Measurements from ENCODE around the gene RAB4B. TPM values are rescaled to one million over a fixed set of nuclear protein-coding genes. Genes with fewer than 3 reads are reported as not detected.

RAB4B gene
- total and polyA plus RNA-seq, 2 donors (not counting 1 experiment from before 2014, with no cell fraction given): 108 to 141 TPM

DNA sequence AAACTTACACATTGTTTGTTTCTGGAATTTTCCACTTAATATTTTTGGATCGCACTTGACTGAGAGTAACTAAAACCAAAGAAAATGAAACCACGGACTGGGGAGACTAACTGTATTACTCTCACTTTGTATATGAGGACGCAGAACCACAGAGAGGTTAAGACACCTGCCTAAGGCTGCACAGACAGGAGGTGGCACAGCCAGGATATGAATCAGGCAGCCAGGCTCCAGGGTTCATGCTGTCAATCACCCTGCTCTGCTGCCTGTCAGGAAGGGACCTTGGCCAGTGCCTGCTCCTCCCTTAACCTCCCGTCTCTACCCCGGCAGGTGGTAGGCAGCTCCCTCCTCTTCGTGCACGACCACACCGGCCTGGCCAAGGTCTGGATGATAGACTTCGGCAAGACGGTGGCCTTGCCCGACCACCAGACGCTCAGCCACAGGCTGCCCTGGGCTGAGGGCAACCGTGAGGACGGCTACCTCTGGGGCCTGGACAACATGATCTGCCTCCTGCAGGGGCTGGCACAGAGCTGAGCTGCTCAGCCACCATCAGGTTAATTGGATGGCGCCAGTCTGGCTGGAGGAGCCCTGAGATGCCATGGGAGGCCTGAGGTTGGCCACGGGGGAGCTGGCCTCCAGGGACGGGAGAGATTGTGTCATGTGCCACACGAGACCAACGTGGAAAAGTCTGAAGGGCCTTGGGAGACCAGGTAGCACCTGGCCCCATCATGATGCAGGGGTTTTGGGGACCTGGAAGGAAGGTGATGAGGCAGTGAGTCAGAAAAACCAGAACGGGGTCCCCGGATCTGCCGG is 38.8 kb upstream of the RAB4B start:
- no peaks in the 10 kb centered on the region for H3K9me3 ChIP-seq (ENCODE audit: control extremely low read depth in 1 of 3, control insufficient read depth in 2 of 3, insufficient read depth in 1 of 3, low read length in 2 of 3)
- no peak overlapping the region for H3K4me2 ChIP-seq (replicated peaks; ENCODE audit: low read depth, low read length, poor library complexity, severe bottlenecking)
- DNase-seq (no peak), ATAC-seq (ENCODE audit: low read depth) (no peak)
- no peak overlapping the region for H2AFZ ChIP-seq (ENCODE audit: insufficient read depth, low read depth, low read length, poor library complexity, severe bottlenecking)
- peaks cover 0 to 39% of the 10 kb centered on the region in 2 experiments for H3K36me3 ChIP-seq (replicated peaks in 1 of 2; ENCODE audit: control extremely low read depth in 1 of 2, control insufficient read depth in 1 of 2, extremely low read depth in 1 of 2, insufficient read depth in 2 of 2, low read length in 1 of 2)
- H3K4me1 ChIP-seq (ENCODE audit: control insufficient read depth in 2 of 2, insufficient read depth in 2 of 2, low read length in 2 of 2): no peaks in the 10 kb centered on the region
- H3K4me3 Mint-ChIP-seq: no peak overlapping the region
- H3K9ac ChIP-seq (ENCODE audit: low read length): no peak overlapping the region
- intact Hi-C loops (cut with micrococcal nuclease): no loop called here
- TF ChIP-seq EZH2 (IDR thresholded peaks at IDR 0.05; ENCODE audit: borderline replicate concordance, insufficient read depth, low read depth, low read length, poor library complexity, severe bottlenecking): no peak
- TF ChIP-seq, protein P1, sequence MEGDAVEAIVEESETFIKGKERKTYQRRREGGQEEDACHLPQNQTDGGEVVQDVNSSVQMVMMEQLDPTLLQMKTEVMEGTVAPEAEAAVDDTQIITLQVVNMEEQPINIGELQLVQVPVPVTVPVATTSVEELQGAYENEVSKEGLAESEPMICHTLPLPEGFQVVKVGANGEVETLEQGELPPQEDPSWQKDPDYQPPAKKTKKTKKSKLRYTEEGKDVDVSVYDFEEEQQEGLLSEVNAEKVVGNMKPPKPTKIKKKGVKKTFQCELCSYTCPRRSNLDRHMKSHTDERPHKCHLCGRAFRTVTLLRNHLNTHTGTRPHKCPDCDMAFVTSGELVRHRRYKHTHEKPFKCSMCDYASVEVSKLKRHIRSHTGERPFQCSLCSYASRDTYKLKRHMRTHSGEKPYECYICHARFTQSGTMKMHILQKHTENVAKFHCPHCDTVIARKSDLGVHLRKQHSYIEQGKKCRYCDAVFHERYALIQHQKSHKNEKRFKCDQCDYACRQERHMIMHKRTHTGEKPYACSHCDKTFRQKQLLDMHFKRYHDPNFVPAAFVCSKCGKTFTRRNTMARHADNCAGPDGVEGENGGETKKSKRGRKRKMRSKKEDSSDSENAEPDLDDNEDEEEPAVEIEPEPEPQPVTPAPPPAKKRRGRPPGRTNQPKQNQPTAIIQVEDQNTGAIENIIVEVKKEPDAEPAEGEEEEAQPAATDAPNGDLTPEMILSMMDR (IDR thresholded peaks at IDR 0.05): no peak
- POLR2A ChIA-PET: no interaction called here
- H3K27me3 ChIP-seq (replicated peaks in 1 of 4; ENCODE audit: control extremely low read depth in 1 of 4, control insufficient read depth in 3 of 4, insufficient read depth in 4 of 4, low read length in 3 of 4): no peaks in the 10 kb centered on the region
- no peaks in the 10 kb centered on the region for H4K20me1 ChIP-seq (ENCODE audit: control insufficient read depth, insufficient read depth, low read length, poor library complexity, severe bottlenecking)
- H3K4me3 ChIP-seq (ENCODE audit: control extremely low read depth in 1 of 5, extremely low read depth in 1 of 5, insufficient read depth in 1 of 5, low read depth in 2 of 5, low read length in 4 of 5): no peak overlapping the region
- no peaks in the 10 kb centered on the region for H3K79me2 ChIP-seq (ENCODE audit: control insufficient read depth, insufficient read depth, low read length)
- H3K27ac Mint-ChIP-seq: no peak overlapping the region
- CTCF ChIA-PET: no interaction called here
- no peak overlapping the region for H3K27ac ChIP-seq (ENCODE audit: low read length in 2 of 2)
- 94% methylated on average over 22 of the region's 22 CpGs for WGBS (ENCODE audit: insufficient coverage)
- H3K4me1 Mint-ChIP-seq: no peaks in the 10 kb centered on the region
- no peaks in the 10 kb centered on the region for H3K9me3 Mint-ChIP-seq (ENCODE audit: insufficient read depth)
- no peaks in the 10 kb centered on the region for H3K27me3 Mint-ChIP-seq

DNA sequence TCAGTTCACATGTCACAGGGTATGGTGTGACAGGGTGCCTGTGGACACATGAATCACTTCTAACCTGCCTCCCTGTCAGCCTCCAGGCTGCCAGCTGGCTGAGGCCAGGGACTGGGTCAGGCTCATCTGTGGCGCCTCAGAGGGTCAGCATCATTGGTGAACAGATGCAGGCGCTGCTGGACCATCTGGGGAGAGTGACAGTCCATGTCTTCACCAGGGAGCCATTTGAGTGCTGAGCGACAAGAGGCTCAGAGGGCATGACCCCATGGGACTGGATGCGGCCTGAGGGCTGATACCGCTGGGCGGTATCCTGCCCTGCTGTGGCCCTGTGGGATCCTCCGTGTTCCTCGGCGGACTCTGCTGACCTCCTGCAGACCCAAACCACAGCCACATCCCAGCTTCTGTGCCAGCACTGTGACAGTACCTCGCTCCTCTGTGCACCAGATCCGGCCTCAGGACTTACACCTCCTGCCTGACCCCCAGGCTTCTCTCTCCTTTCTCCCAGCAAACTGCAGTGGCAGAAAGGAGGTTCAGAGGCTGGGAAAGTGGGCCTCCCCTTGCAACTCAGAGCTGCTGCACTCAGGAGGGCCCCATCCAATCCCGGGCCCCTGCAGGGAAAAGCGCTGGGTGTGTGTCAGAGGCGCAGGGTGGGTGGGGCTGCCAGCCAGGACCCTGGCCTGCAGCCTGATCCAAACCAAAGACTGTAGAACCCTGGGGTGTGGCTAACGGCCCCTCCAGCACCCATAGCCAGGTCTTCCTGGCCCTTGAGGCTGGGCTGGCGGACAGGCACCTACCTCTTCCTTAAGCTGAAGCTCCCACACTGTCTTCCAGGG is 38.0 kb upstream of the RAB4B start:
- no peak for DNase-seq
- Mint-ChIP-seq H3K27me3 (no peaks in the 10 kb centered on the region), H3K9me3 (ENCODE audit: insufficient read depth) (no peaks in the 10 kb centered on the region), H3K27ac (no peak overlapping the region), H3K4me1 (no peaks in the 10 kb centered on the region), H3K4me3 (no peak overlapping the region)
- POLR2A ChIA-PET: no interaction called here
- CTCF ChIA-PET: no interaction called here
- no peaks in the 10 kb centered on the region for H3K79me2 ChIP-seq (ENCODE audit: control insufficient read depth, insufficient read depth, low read length)
- WGBS (ENCODE audit: insufficient coverage): 94% methylated on average over 14 of the region's 16 CpGs
- H3K36me3 ChIP-seq (replicated peaks in 1 of 2; ENCODE audit: control extremely low read depth in 1 of 2, control insufficient read depth in 1 of 2, extremely low read depth in 1 of 2, insufficient read depth in 2 of 2, low read length in 1 of 2): peaks cover 0 to 34% of the 10 kb centered on the region in 2 experiments
- no peak overlapping the region for H2AFZ ChIP-seq (ENCODE audit: insufficient read depth, low read depth, low read length, poor library complexity, severe bottlenecking)
- no peaks in the 10 kb centered on the region for H3K27me3 ChIP-seq (replicated peaks in 1 of 4; ENCODE audit: control extremely low read depth in 1 of 4, control insufficient read depth in 3 of 4, insufficient read depth in 4 of 4, low read length in 3 of 4)
- no peak overlapping the region for H3K4me2 ChIP-seq (replicated peaks; ENCODE audit: low read depth, low read length, poor library complexity, severe bottlenecking)
- H3K27ac ChIP-seq (ENCODE audit: low read length in 2 of 2): no peak overlapping the region
- no peak for ATAC-seq (ENCODE audit: low read depth)
- H3K4me3 ChIP-seq (ENCODE audit: control extremely low read depth in 1 of 5, extremely low read depth in 1 of 5, insufficient read depth in 1 of 5, low read depth in 2 of 5, low read length in 4 of 5): no peak overlapping the region
- TF ChIP-seq, protein P1 (IDR thresholded peaks at IDR 0.05): no peak
- no peak for TF ChIP-seq EZH2 (IDR thresholded peaks at IDR 0.05; ENCODE audit: borderline replicate concordance, insufficient read depth, low read depth, low read length, poor library complexity, severe bottlenecking)
- H3K9me3 ChIP-seq (ENCODE audit: control extremely low read depth in 1 of 3, control insufficient read depth in 2 of 3, insufficient read depth in 1 of 3, low read length in 2 of 3): no peaks in the 10 kb centered on the region
- H3K9ac ChIP-seq (ENCODE audit: low read length): no peak overlapping the region
- no peaks in the 10 kb centered on the region for H4K20me1 ChIP-seq (ENCODE audit: control insufficient read depth, insufficient read depth, low read length, poor library complexity, severe bottlenecking)
- intact Hi-C loops (cut with micrococcal nuclease): no loop called here
- H3K4me1 ChIP-seq (ENCODE audit: control insufficient read depth in 2 of 2, insufficient read depth in 2 of 2, low read length in 2 of 2): no peaks in the 10 kb centered on the region

Data from B cell (primary cell).